Sciatic nerve (tissue), 2 donors: Measurements from ENCODE around the gene GPRIN1. TPM values are rescaled to one million over a fixed set of nuclear protein-coding genes. Genes with fewer than 3 reads are reported as not detected.

Experiments
- ATAC-seq: fragments of 200-7000 bp; cut with Tn5 transposase; one replicate; pipeline ENCODE4 v1.9.1; 2020; ENCODE audit warnings: mild to moderate bottlenecking, moderate library complexity
- DNase-seq: peaks from one replicate; pipeline ENCODE4 v3.0.0-alpha.2; 2020; ENCODE audit warnings: low spot score
- intact Hi-C: fragments of 100-400 bp; cut with DNase I; formaldehyde crosslinking; loops from one replicate; pipeline ENCODE4 v1.14.2; 2022
- total RNA-seq: library from RNA; stranded (reverse); fragmentation: NEBNext Ultra II Directional; extraction: Animal tissue kit (Norgen Biotek cat#: 25700); gene quantifications from one replicate; pipeline ENCODE4 v1.2.1, GENCODE V29; 2021
- donor health status: DM: no; HTN: no; CAD: no.
- donor health status: DM: no; HTN: no; CAD: no.

GPRIN1 gene
- total RNA-seq, 1 donor from 2014 or later: 0.53 TPM

- ATAC-seq: no peak
- intact Hi-C loops: no loop called here
Measured at GRCh38 chr5:176583076-176583475, 26.9 kb downstream of the GPRIN1 start.

GRCh38 chr5:176581361-176581760 lies 28.6 kb downstream of the GPRIN1 start:
- intact Hi-C loops: no loop called here
- DNase-seq (no peak), ATAC-seq (no peak)

More at GRCh38 chr5:176583076-176583475, 26.9 kb downstream of the GPRIN1 start:
- DNase-seq: no peak

- no peak for DNase-seq
- intact Hi-C loops: no loop called here
- ATAC-seq: no peak
Measured at GRCh38 chr5:176579323-176579722, 30.6 kb downstream of the GPRIN1 start.

- peak; percentile 34 for ATAC-seq
- no peak for DNase-seq
- intact Hi-C loops: no loop called here
Measured at GRCh38 chr5:176578391-176578808, 31.6 kb downstream of the GPRIN1 start.

- intact Hi-C loops: no loop called here
Measured at GRCh38 chr5:176577312-176578176, 32.4 kb downstream of the GPRIN1 start.

GRCh38 chr5:176575488-176576422 lies 34.2 kb downstream of the GPRIN1 start:
- intact Hi-C loops: no loop called here
- ATAC-seq (no peak), DNase-seq (no peak)

More at GRCh38 chr5:176577312-176578176, 32.4 kb downstream of the GPRIN1 start:
- DNase-seq (no peak), ATAC-seq (no peak)

- ATAC-seq: no peak
- no peak for DNase-seq
- intact Hi-C loops: no loop called here
Measured at GRCh38 chr5:176575066-176575465, 34.9 kb downstream of the GPRIN1 start.

- DNase-seq (no peak), ATAC-seq (no peak)
- intact Hi-C loops: no loop called here
Measured at GRCh38 chr5:176574297-176574591, 35.7 kb downstream of the GPRIN1 start.

GRCh38 chr5:176573564-176574296 lies 36.2 kb downstream of the GPRIN1 start:
- intact Hi-C loops: no loop called here
- DNase-seq: peak; percentile 85
- ATAC-seq: peak; percentile 80

- intact Hi-C loops: no loop called here
- ATAC-seq (no peak), DNase-seq (no peak)
Measured at GRCh38 chr5:176570044-176570443, 39.9 kb downstream of the GPRIN1 start.

- intact Hi-C loops: no loop called here
Measured at GRCh38 chr5:176568657-176569056, 41.3 kb downstream of the GPRIN1 start.

GRCh38 chr5:176565760-176566288 lies 44.1 kb downstream of the GPRIN1 start:
- intact Hi-C loops: no loop called here
- DNase-seq (no peak), ATAC-seq (no peak)

More at GRCh38 chr5:176568657-176569056, 41.3 kb downstream of the GPRIN1 start:
- ATAC-seq (no peak), DNase-seq (no peak)

- ATAC-seq: no peak
- DNase-seq: no peak
- intact Hi-C loops: no loop called here
Measured at GRCh38 chr5:176564002-176564401, 46.0 kb downstream of the GPRIN1 start.

- intact Hi-C loops: no loop called here
- no peak for ATAC-seq
- no peak for DNase-seq
Measured at GRCh38 chr5:176562189-176562588, 47.8 kb downstream of the GPRIN1 start.

GRCh38 chr5:176561259-176561658 lies 48.7 kb downstream of the GPRIN1 start:
- ATAC-seq (no peak), DNase-seq (no peak)
- intact Hi-C loops: no loop called here

- intact Hi-C loops: no loop called here
- no peak for DNase-seq
Measured at GRCh38 chr5:176560364-176560763, 49.6 kb downstream of the GPRIN1 start.

GRCh38 chr5:176559683-176560082 lies 50.3 kb downstream of the GPRIN1 start:
- no peak for ATAC-seq
- DNase-seq: no peak
- intact Hi-C loops: no loop called here

More at GRCh38 chr5:176560364-176560763, 49.6 kb downstream of the GPRIN1 start:
- no peak for ATAC-seq

GRCh38 chr5:176557846-176558245 lies 52.1 kb downstream of the GPRIN1 start:
- no peak for DNase-seq
- intact Hi-C loops: no loop called here
- ATAC-seq: no peak
